ENCODE data around the gene WDR70. TPM values are rescaled to one million over a fixed set of nuclear protein-coding genes. Genes with fewer than 3 reads are reported as not detected.

Gene WDR70
- total and polyA plus RNA-seq, 2 of the 8 experiments (the other 6 are each of a cell fraction or from before 2014, with no cell fraction given), result 10.6 to 37.4 TPM

DNA sequence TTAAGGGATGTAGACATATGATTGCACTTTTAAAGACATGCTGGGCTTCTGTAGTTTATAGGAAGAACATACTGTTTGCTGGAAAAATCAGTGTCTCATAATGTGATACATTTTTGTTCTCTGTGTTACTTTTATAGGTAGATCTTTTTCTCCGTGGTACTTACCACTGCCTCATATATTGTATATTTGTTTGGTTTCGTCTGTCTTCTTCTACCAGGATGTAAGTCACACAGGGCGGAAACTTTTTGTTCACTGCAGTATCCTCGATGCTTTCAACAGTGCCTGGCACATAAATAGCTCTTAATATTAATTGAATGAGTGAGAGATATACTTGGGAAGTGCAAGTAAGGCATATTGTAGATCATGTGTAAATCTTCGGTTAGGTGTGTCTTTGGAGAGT is 325.3 kb downstream of the WDR70 start:
- no peak overlapping the region for H2BK120ac ChIP-seq (replicated peaks; ENCODE audit: low read depth, low read length)
- H3K14ac ChIP-seq (ENCODE audit: insufficient read length), result no peak overlapping the region
- ChIA-PET CTCF (ENCODE audit: partially characterized antibody) (interaction anchor here (1.3 kb wide), 1 partner anchor 9 kb away, joined by 3 read pairs; no protein-coding TSS in a partner anchor), POLR2A (ENCODE audit: partially characterized antibody) (no interaction called here)
- H3K4me3 ChIP-seq (ENCODE audit: extremely low read depth in 1 of 4, insufficient read depth in 2 of 4, low read depth in 3 of 4, low read length in 4 of 4), result no peak overlapping the region
- 92% methylated on average over 5 of the region's 5 CpGs; no CpG with 5 or more reads in 1 of the 2 experiments for WGBS, 2 experiments (ENCODE audit: extremely low coverage in 1 of 2, insufficient coverage in 1 of 2, insufficient read length in 1 of 2, insufficient replicate concordance in 2 of 2, low coverage in 1 of 2, low lambda C conversion rate in 2 of 2, missing lambda C conversion rate in 1 of 2)
- no peak overlapping the region for H2BK12ac ChIP-seq (ENCODE audit: low read depth, low read length)
- no peaks in the 10 kb centered on the region for H4K20me1 ChIP-seq (replicated peaks in 1 of 2; ENCODE audit: control insufficient read depth in 1 of 2, insufficient read depth in 2 of 2, low read length in 2 of 2)
- no peak for DNase-seq (ENCODE audit: low read depth in 1 of 2, low spot score in 2 of 2)
- no peak overlapping the region for H4K91ac ChIP-seq (replicated peaks; ENCODE audit: insufficient read length, low read length)
- no peak overlapping the region for H3K4ac ChIP-seq (replicated peaks; ENCODE audit: insufficient read length, low read depth, low read length)
- H2BK5ac ChIP-seq (ENCODE audit: low read depth, low read length), result no peak overlapping the region
- no peak overlapping the region for H4K5ac ChIP-seq (ENCODE audit: insufficient read length, low read depth, low read length)
- no peak overlapping the region for H3K23ac ChIP-seq (ENCODE audit: insufficient read length)
- H3K9me3 ChIP-seq (ENCODE audit: insufficient read depth in 2 of 2, low read depth in 1 of 2, low read length in 1 of 2), result no peaks in the 10 kb centered on the region
- H2AFZ ChIP-seq (ENCODE audit: low read length), result no peak overlapping the region
- no peak for TF ChIP-seq BCL11A (IDR thresholded peaks at IDR 0.05; ENCODE audit: low read depth in 2 of 2, low read length in 2 of 2)
- no peak for TF ChIP-seq MAFK (IDR thresholded peaks at IDR 0.05; ENCODE audit: low read depth, low read length)
- no peak overlapping the region for H2BK15ac ChIP-seq (ENCODE audit: low read length)
- no peaks in the 10 kb centered on the region for H3K4me1 ChIP-seq (replicated peaks in 1 of 4; ENCODE audit: control insufficient read depth in 3 of 4, insufficient read depth in 4 of 4, low read length in 3 of 4)
- H2BK20ac ChIP-seq (ENCODE audit: low read length), result no peak overlapping the region
- no peak overlapping the region for H3K4me2 ChIP-seq (ENCODE audit: insufficient read depth in 1 of 2, low read depth in 2 of 2, low read length in 2 of 2)
- no peaks in the 10 kb centered on the region for H3K23me2 ChIP-seq (ENCODE audit: low read depth, low read length)
- no peak overlapping the region for H4K8ac ChIP-seq (ENCODE audit: extremely low read depth, insufficient read depth, low read length)
- no peaks in the 10 kb centered on the region for H3K79me2 ChIP-seq (ENCODE audit: control insufficient read depth in 1 of 2, insufficient read depth in 2 of 2, low read length in 2 of 2)
- no peak for FAIRE-seq
- no peak overlapping the region for H3K18ac ChIP-seq (ENCODE audit: extremely low read depth, low read length)
- no peaks in the 10 kb centered on the region for H3K27me3 ChIP-seq (replicated peaks in 1 of 4; ENCODE audit: control insufficient read depth in 3 of 4, extremely low read depth in 1 of 4, insufficient read depth in 3 of 4, low read length in 3 of 4)
- no peaks in the 10 kb centered on the region for H3K79me1 ChIP-seq (ENCODE audit: low read depth, low read length)
- H3K27ac ChIP-seq (ENCODE audit: low read depth, low read length), result no peak overlapping the region
- no peak overlapping the region for H3K56ac ChIP-seq (replicated peaks; ENCODE audit: insufficient read length, low read depth, low read length)
- H3K36me3 ChIP-seq (ENCODE audit: control insufficient read depth in 2 of 4, insufficient read depth in 4 of 4, low read length in 3 of 4), result no peaks in the 10 kb centered on the region
- H2AK5ac ChIP-seq (ENCODE audit: low read depth, low read length), result no peak overlapping the region
- no peak overlapping the region for H3K9ac ChIP-seq (replicated peaks in 1 of 4; ENCODE audit: extremely low read depth in 1 of 4, low read depth in 3 of 4, low read length in 3 of 4)
